ENCODE data around the gene SPATA33.

Gene SPATA33

GRCh38 chr16:89646906-89647305 lies 10.7 kb upstream of the SPATA33 start:
- DNase-seq (ENCODE audit: low read depth, low spot score) = no peak
- no peak for TF ChIP-seq CTCF (IDR thresholded peaks at IDR 0.05; ENCODE audit: low read depth, low read length)
- in situ Hi-C loops (cut with HindIII; ENCODE audit: low sequenced_read_pairs) = no loop called here
- no peak overlapping the region for H3K4me3 ChIP-seq (ENCODE audit: low read depth, low read length)

GRCh38 chr16:89651584-89651983 lies 6.1 kb upstream of the SPATA33 start:
- no peak overlapping the region for H3K4me3 ChIP-seq (ENCODE audit: low read depth, low read length)
- no peak for DNase-seq (ENCODE audit: low read depth, low spot score)
- in situ Hi-C loops (cut with HindIII; ENCODE audit: low sequenced_read_pairs) = no loop called here
- TF ChIP-seq CTCF (IDR thresholded peaks at IDR 0.05; ENCODE audit: low read depth, low read length) = no peak

- H3K4me3 ChIP-seq (ENCODE audit: low read depth, low read length) = no peak overlapping the region
- no peak for TF ChIP-seq CTCF (IDR thresholded peaks at IDR 0.05; ENCODE audit: low read depth, low read length)
- in situ Hi-C loops (cut with HindIII; ENCODE audit: low sequenced_read_pairs) = no loop called here
- no peak for DNase-seq (ENCODE audit: low read depth, low spot score)
Observed at GRCh38 chr16:89653656-89654295, 3.9 kb upstream of the SPATA33 start.

- in situ Hi-C loops (cut with HindIII; ENCODE audit: low sequenced_read_pairs) = no loop called here
- TF ChIP-seq CTCF (IDR thresholded peaks at IDR 0.05; ENCODE audit: low read depth, low read length) = no peak
- no peak for DNase-seq (ENCODE audit: low read depth, low spot score)
- no peak overlapping the region for H3K4me3 ChIP-seq (ENCODE audit: low read depth, low read length)
Observed at GRCh38 chr16:89655062-89655643, 2.5 kb upstream of the SPATA33 start.

GRCh38 chr16:89656435-89657121 lies 1.1 kb upstream of the SPATA33 start:
- TF ChIP-seq CTCF (IDR thresholded peaks at IDR 0.05; ENCODE audit: low read depth, low read length) = no peak
- no peak for DNase-seq (ENCODE audit: low read depth, low spot score)
- peak overlapping the region; percentile 97 for H3K4me3 ChIP-seq (ENCODE audit: low read depth, low read length)
- in situ Hi-C loops (cut with HindIII; ENCODE audit: low sequenced_read_pairs) = no loop called here

- DNase-seq (ENCODE audit: low read depth, low spot score) = no peak
- in situ Hi-C loops (cut with HindIII; ENCODE audit: low sequenced_read_pairs) = no loop called here
- peak overlapping the region; percentile 97 for H3K4me3 ChIP-seq (ENCODE audit: low read depth, low read length)
- no peak for TF ChIP-seq CTCF (IDR thresholded peaks at IDR 0.05; ENCODE audit: low read depth, low read length)
Observed at GRCh38 chr16:89658221-89658879, 714 bp downstream of the SPATA33 start.
